DMS53 treated with DMSO at 0.1 percent for 48 hours (cell line): ENCODE measurements around the gene EDNRB.

ENCODE experiments used
- DNase-seq: peaks from one replicate; lab custom pipeline; 2025; ENCODE audit not compliant: unreplicated experiment; lab: John Stamatoyannopoulos, UW

Gene EDNRB

GRCh38 chr13:77846173-77846572 is 72.5 kb downstream of the EDNRB start:
- DNase-seq, result no peak
